GM12892 (cell line): ENCODE results near the gene LTA.

ENCODE experiments used
- POLR2A ChIP-seq: IDR thresholded peaks from 2 replicates; pipeline ENCODE4 v1.6.1; 2011; ENCODE audit warnings: low read depth, low read length, control low read depth
- POLR2AphosphoS5 ChIP-seq: IDR thresholded peaks from 2 replicates; pipeline ENCODE4 v1.6.1; 2011; ENCODE audit warnings: low read depth, low read length, control low read depth

- TF ChIP-seq POLR2A (no peak), POLR2AphosphoS5 (no peak; the same call in 1 of the 2 replicates)
Measured at GRCh38 chr6:31622684-31623091, 50.6 kb downstream of the LTA start.
